Progenitor cell of endocrine pancreas (in vitro differentiated cells): Measurements from ENCODE around the gene EZH2. TPM values are rescaled to one million over a fixed set of nuclear protein-coding genes. Genes with fewer than 3 reads are reported as not detected.

Experiments
- DNase-seq: peaks from one replicate; pipeline ENCODE4 v3.0.0; 2021; ENCODE audit warnings: low spot score; ENCODE audit not compliant: unreplicated experiment
- H3K27ac Mint-ChIP-seq: 2 replicates; pipeline ENCODE4 v1.8.0; 2021; ENCODE audit warnings: mild to moderate bottlenecking, moderate library complexity, mixed read lengths
- H3K27me3 Mint-ChIP-seq: 2 replicates; pipeline ENCODE4 v1.8.0; 2021; ENCODE audit warnings: mixed read lengths
- H3K36me3 Mint-ChIP-seq: 2 replicates; pipeline ENCODE4 v1.8.0; 2022; ENCODE audit warnings: mixed read lengths; ENCODE audit not compliant: insufficient read depth
- H3K4me1 Mint-ChIP-seq: 2 replicates; pipeline ENCODE4 v1.8.0; 2021; ENCODE audit warnings: low read depth, mixed read lengths
- H3K4me3 Mint-ChIP-seq: 2 replicates; pipeline ENCODE4 v1.8.0; 2021; ENCODE audit warnings: low read depth, mild to moderate bottlenecking, moderate library complexity, mixed read lengths
- H3K9me3 Mint-ChIP-seq: 2 replicates; pipeline ENCODE4 v1.8.0; 2021; ENCODE audit warnings: low read depth, mixed read lengths
- total RNA-seq: library from RNA; stranded (reverse); gene quantifications from 2 replicates; pipeline ENCODE4 v1.2.1, GENCODE V29; 2021
- TF ChIP-seq, protein P1 (sequence below): fragments of 200-600 bp; sonication (generic); IDR thresholded peaks from one replicate; pipeline ENCODE4 v1.5.0; 2021; ENCODE audit warnings: antibody characterized with exemption, mild to moderate bottlenecking; ENCODE audit not compliant: unreplicated experiment

EZH2 gene
- total RNA-seq, 1 donor from 2014 or later: 57.6 TPM

DNA sequence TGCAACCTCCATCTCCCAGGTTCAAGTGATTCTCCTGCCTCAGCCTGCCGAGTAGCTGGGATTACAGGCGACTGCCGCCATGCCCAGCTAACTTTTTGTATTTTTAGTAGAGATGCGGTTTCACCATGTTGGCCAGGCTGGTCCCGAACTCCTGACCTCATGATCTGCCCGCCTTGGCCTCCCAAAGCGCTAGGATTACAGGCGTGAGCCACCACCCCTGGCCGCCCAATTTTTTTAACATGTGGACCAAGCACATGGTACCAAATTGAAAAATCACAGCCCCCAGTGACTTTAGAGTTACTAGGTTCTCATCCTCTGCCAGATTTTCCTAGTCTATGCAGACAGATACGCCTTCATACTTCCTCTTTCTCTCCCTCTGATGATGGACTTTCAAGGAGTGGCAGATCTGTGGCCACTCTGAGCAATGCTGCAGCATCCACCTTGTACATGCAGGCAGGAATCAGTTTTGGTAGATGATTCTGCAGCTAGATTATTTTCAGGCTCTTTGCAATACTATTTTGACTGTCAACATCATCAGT, 34.0 kb upstream of the EZH2 start:
- no peak overlapping the region for H3K27ac Mint-ChIP-seq
- no peaks in the 10 kb centered on the region for H3K9me3 Mint-ChIP-seq
- H3K4me1 Mint-ChIP-seq: no peaks in the 10 kb centered on the region
- H3K36me3 Mint-ChIP-seq: no peaks in the 10 kb centered on the region
- DNase-seq: no peak
- H3K27me3 Mint-ChIP-seq: no peaks in the 10 kb centered on the region
- TF ChIP-seq, protein P1, sequence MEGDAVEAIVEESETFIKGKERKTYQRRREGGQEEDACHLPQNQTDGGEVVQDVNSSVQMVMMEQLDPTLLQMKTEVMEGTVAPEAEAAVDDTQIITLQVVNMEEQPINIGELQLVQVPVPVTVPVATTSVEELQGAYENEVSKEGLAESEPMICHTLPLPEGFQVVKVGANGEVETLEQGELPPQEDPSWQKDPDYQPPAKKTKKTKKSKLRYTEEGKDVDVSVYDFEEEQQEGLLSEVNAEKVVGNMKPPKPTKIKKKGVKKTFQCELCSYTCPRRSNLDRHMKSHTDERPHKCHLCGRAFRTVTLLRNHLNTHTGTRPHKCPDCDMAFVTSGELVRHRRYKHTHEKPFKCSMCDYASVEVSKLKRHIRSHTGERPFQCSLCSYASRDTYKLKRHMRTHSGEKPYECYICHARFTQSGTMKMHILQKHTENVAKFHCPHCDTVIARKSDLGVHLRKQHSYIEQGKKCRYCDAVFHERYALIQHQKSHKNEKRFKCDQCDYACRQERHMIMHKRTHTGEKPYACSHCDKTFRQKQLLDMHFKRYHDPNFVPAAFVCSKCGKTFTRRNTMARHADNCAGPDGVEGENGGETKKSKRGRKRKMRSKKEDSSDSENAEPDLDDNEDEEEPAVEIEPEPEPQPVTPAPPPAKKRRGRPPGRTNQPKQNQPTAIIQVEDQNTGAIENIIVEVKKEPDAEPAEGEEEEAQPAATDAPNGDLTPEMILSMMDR: no peak
- no peak overlapping the region for H3K4me3 Mint-ChIP-seq

DNA sequence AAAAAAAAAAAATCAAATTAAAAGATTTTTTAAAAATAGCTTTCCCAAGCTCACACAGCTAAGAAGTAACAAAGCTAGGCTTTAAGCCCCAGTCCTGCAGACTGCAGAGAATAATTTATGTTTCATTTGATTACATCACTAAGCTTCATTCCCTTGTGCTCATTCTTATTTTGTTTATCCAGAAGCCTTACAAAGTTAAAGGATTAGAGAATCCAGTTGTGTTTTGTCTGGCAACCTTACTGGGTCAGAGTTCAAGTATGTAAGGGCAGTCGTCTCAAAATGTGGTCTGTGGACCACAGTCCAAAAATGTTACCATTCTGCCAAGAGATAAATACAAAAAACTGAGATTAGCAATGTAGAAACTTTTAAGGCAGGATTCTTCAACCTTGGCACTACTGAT, 32.1 kb upstream of the EZH2 start:
- Mint-ChIP-seq H3K27me3 (peaks cover 2% of the 10 kb centered on the region), H3K27ac (no peak overlapping the region), H3K36me3 (no peaks in the 10 kb centered on the region), H3K4me3 (no peak overlapping the region), H3K4me1 (no peaks in the 10 kb centered on the region), H3K9me3 (no peaks in the 10 kb centered on the region)
- DNase-seq: no peak
- TF ChIP-seq, protein P1: no peak

GRCh38 chr7:148915211-148915610, 31.1 kb upstream of the EZH2 start:
- no peak overlapping the region for H3K4me3 Mint-ChIP-seq
- TF ChIP-seq, protein P1: no peak
- DNase-seq: no peak
- peaks cover 2% of the 10 kb centered on the region for H3K27me3 Mint-ChIP-seq
- no peaks in the 10 kb centered on the region for H3K4me1 Mint-ChIP-seq
- no peaks in the 10 kb centered on the region for H3K36me3 Mint-ChIP-seq
- no peaks in the 10 kb centered on the region for H3K9me3 Mint-ChIP-seq
- no peak overlapping the region for H3K27ac Mint-ChIP-seq

DNA sequence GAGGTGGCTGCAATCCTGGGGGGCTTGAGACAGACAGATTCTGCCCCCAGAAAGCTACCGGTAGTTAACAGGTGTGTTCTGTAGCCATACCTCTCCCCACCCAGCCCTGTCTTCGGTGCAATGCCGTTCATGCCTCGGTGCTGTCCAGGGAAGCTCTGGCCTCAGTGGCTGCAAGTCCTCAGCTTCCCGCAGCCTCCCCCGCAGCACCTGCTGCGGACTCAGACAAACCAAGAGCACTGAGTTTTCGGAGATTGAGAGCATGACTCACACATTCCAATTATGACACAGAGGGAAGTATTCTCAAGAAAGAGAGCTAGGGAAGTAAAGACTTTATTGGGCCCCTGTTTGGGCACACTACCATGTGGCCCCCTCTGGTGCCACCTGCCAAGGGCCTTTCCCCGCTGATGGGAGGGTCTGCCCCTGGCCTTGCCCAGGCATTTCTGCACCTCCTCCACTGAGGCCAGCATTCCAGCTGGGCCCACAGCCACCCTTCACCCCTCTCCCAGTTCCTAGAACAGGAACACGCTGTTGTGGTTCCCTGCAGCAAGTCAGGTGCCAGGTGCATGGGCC, 30.2 kb upstream of the EZH2 start:
- no peak for DNase-seq
- Mint-ChIP-seq H3K27ac (no peak overlapping the region), H3K4me3 (no peak overlapping the region), H3K36me3 (no peaks in the 10 kb centered on the region), H3K4me1 (no peaks in the 10 kb centered on the region), H3K9me3 (no peaks in the 10 kb centered on the region), H3K27me3 (peaks cover 6% of the 10 kb centered on the region)
- TF ChIP-seq, protein P1: no peak

DNA sequence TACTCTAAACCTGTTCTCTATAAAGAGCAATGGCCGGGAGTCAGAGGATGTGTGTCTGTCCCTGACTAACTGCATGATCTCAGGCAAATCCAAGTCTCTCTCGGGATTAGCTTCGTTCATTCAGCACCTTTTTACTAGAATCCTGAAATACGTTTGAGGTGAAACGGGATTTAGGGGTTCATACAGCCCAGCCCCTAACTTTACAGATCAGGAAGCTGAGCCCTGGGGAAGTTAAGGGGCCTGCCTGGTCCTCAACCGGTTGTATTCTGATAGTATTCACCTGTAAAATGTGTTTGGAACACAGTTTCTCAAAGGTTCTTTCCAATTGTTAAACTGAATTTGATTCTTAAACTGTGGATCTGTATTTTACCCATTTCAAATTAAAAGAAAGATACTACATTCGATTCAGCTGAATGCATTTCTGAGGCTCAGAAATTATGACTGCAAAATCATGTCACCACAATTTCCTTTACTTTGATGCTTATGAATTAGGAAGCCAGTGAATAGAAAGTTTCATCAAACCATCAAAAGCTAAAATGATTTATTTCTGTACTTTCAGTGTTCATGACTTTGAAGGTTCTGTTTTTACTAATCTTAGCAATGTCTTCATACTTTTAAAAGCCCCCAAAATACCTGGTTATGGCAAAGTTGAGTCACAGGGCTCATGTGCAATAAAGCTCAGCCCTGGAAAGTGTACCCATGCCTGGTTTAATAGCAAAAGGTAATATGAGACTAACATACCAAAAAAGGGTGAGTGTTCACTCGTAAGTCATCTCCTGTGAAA, 28.9 kb upstream of the EZH2 start:
- Mint-ChIP-seq H3K36me3 (no peaks in the 10 kb centered on the region), H3K27ac (no peak overlapping the region), H3K4me1 (no peaks in the 10 kb centered on the region), H3K4me3 (no peak overlapping the region), H3K27me3 (peaks cover 19% of the 10 kb centered on the region), H3K9me3 (no peaks in the 10 kb centered on the region)
- DNase-seq: no peak
- TF ChIP-seq, protein P1: no peak
